Left renal cortex interstitium (tissue), 4 donors: ENCODE results near the gene RFK. TPM values are rescaled to one million over a fixed set of nuclear protein-coding genes. Genes with fewer than 3 reads are reported as not detected.

Experiments used
- DNase-seq, 4 donors: peaks; one replicate each; pipeline ENCODE4 v3.0.0-alpha.2; 2013; ENCODE audit warnings: low read depth in 4 of 4, low spot score in 2 of 4, missing footprints in 1 of 4
- polyA plus RNA-seq, 4 donors: library from polyadenylated mRNA; unstranded; fragments of 120-200 nt; gene quantifications; one replicate each; pipeline ENCODE4 v1.2.1, GENCODE V29; 2013; ENCODE audit not compliant: insufficient read length in 4 of 4

Gene RFK
- polyA plus RNA-seq, 4 donors: 20.5 to 31.4 (median 27.8) TPM

DNA sequence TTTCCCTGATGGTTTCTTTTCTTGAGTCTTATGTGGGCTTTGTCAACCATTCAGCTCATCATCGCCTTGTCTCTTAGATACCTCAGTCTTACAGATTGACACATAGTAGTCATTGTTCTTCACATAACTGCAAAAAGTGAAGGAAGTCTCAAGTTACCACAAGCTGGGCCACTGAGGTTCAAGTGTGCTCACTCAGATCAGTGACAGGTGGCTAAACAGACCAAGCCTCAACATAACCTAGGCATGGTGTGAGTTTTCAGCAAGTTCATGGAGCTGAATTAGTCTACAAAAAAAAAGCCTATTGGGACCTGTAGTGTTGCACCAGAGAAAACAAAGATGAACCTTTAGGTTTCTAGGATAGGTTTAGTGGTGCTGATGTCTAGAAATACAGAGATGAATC, 58.2 kb downstream of the RFK start:
- no peak for DNase-seq

Other genes with a start within 250 kb of the RFK start
- gene GCNT1, start 64.8 kb upstream of the RFK start, polyA plus RNA-seq: 1 to 10 TPM; 3.1 to 6.2 (median 4.4) TPM